HFF-Myc (cell line): ENCODE data around the gene CFTR.

Experiments
- DNase-seq: peaks from one replicate; pipeline ENCODE4 v3.0.0-alpha.2; 2011; ENCODE audit warnings: low read depth; ENCODE audit errors: extremely low read depth
- H3K4me3 ChIP-seq: replicated peaks from 2 replicates; pipeline ENCODE4 v1.5.1; 2011; ENCODE audit warnings: low read depth, mild to moderate bottlenecking, control low read depth, low read length
- CTCF ChIP-seq: IDR thresholded peaks from 2 replicates; pipeline ENCODE4 v1.5.1; 2012; ENCODE audit warnings: mild to moderate bottlenecking, low read depth, low read length, control low read depth; ENCODE audit errors: missing control alignments

CFTR gene

GRCh38 chr7:117478836-117479224, 995 bp upstream of the CFTR start:
- TF ChIP-seq CTCF, result no peak
- DNase-seq, result no peak
- H3K4me3 ChIP-seq, result no peak overlapping the region

DNA sequence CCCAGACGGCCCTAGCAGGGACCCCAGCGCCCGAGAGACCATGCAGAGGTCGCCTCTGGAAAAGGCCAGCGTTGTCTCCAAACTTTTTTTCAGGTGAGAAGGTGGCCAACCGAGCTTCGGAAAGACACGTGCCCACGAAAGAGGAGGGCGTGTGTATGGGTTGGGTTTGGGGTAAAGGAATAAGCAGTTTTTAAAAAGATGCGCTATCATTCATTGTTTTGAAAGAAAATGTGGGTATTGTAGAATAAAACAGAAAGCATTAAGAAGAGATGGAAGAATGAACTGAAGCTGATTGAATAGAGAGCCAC, 184 bp downstream of the CFTR start:
- H3K4me3 ChIP-seq, result no peak overlapping the region

DNA sequence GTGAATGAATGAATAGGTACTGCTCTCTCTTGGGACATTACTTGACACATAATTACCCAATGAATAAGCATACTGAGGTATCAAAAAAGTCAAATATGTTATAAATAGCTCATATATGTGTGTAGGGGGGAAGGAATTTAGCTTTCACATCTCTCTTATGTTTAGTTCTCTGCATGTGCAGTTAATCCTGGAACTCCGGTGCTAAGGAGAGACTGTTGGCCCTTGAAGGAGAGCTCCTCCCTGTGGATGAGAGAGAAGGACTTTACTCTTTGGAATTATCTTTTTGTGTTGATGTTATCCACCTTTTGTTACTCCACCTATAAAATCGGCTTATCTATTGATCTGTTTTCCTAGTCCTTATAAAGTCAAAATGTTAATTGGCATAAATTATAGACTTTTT, 1.2 kb downstream of the CFTR start:
- no peak for TF ChIP-seq CTCF
- DNase-seq, result no peak
- no peak overlapping the region for H3K4me3 ChIP-seq

More for the DNA sequence above, 184 bp downstream of the CFTR start:
- no peak for DNase-seq
- no peak for TF ChIP-seq CTCF

- no peak for TF ChIP-seq CTCF
- H3K4me3 ChIP-seq, result no peak overlapping the region
- no peak for DNase-seq
These were observed 5.3 kb downstream of the CFTR start for GRCh38 chr7:117485118-117485620.

DNA sequence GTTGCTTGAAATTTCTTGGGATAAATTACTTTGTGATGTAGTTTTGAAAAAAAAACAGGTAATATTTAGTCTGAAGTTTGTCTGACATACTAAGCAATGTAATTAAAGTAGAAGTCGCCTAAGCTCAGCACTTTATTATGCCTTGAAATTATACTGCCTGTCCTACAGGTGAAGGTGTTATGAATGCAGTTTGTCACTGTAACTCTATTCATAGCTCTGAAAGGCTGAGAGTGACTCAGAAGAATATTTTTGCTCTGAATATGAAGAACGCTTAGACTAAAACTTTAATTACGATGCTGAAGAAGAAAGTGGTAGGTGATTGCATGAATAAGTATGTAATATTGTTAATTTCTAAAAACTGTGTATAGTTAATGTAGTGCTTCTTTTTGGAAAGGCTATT, 9.2 kb downstream of the CFTR start:
- H3K4me3 ChIP-seq, result no peak overlapping the region
- DNase-seq, result no peak
- no peak for TF ChIP-seq CTCF

DNA sequence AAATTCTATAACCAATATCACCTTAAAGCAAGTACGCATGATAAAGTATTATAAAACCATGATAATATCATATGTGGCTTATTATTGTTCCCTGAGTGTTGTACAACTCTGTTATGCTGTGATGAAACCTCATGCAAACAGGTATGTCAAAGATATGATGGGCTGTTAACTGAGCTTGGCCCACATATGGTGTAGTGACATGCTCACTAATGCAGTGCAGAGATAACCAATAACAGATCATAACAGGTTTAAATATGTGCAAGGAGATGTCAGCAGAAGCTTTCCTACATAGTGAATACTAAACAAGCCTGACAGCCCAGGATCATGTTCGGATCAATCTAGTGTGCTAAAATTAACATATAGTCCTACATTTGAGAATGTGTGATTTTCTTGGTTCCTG, 9.6 kb downstream of the CFTR start:
- TF ChIP-seq CTCF, result no peak
- no peak for DNase-seq
- H3K4me3 ChIP-seq, result no peak overlapping the region

GRCh38 chr7:117489911-117490310, 10.1 kb downstream of the CFTR start:
- DNase-seq, result no peak
- TF ChIP-seq CTCF, result no peak
- H3K4me3 ChIP-seq, result no peak overlapping the region
